Mucosa of stomach (tissue), 1 donor: ENCODE data around the gene PARM1.
A peak's percentile ranks its signal among the peaks of the same experiment; 100 is the strongest.

Source experiments
- H3K27me3 ChIP-seq: one replicate; pipeline ENCODE4 v1.7.0; 2013; ENCODE audit warnings: mild to moderate bottlenecking, low read length; ENCODE audit not compliant: control insufficient read depth, insufficient read depth
- H3K36me3 ChIP-seq: one replicate; pipeline ENCODE4 v1.7.0; 2013; ENCODE audit warnings: low read length; ENCODE audit not compliant: control insufficient read depth, insufficient read depth
- H3K4me1 ChIP-seq: one replicate; pipeline ENCODE4 v1.7.0; 2013; ENCODE audit warnings: mild to moderate bottlenecking, low read length; ENCODE audit not compliant: control insufficient read depth, insufficient read depth
- H3K4me3 ChIP-seq: one replicate; pipeline ENCODE4 v1.7.0; 2013; ENCODE audit warnings: low read length
- H3K9ac ChIP-seq: one replicate; pipeline ENCODE4 v1.7.0; 2013; ENCODE audit warnings: mild to moderate bottlenecking, low read length, moderate library complexity
- H3K9me3 ChIP-seq: one replicate; pipeline ENCODE4 v1.7.0; 2013; ENCODE audit warnings: mild to moderate bottlenecking, low read length, moderate library complexity; ENCODE audit not compliant: control insufficient read depth
- donor health status: Pancreatic carcinoma.

Gene PARM1

GRCh38 chr4:74932832-74933561, at the start of gene PARM1:
PARM1 (plus strand) TSS chr4:74933116; CDS start chr4:74933328, 212 bp downstream.
- peak within 1 kb of the TSS; percentile 74 for H3K4me3 ChIP-seq
- peak within 1 kb of the TSS; percentile 62 for H3K9ac ChIP-seq
- H3K27me3 ChIP-seq: peaks cover 17% of the 10 kb centered on the region
- H3K36me3 ChIP-seq: no peaks in the 10 kb centered on the region
- peaks cover 16% of the 10 kb centered on the region for H3K4me1 ChIP-seq
- no peaks in the 10 kb centered on the region for H3K9me3 ChIP-seq

DNA sequence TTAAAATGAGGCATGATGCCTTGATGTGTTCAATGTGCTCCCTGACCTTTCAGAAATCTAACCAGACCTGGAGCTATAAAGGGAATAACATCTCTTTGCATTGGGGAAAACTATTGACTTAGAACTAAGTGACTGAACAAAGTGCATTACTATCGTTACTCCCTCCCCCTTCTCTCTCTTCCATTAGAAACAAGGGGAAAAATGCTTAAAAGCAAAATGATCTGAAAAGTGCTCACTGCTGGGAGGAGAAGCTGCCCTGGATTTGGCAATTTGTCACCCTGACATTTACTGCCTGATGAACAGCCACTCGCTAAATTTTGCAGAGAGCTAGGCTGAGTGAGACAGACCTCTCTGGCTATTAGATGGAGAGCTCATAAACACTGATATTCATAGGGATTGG, 48.6 kb upstream of the PARM1 start:
- H3K36me3 ChIP-seq: no peaks in the 10 kb centered on the region
- no peaks in the 10 kb centered on the region for H3K4me1 ChIP-seq
- H3K9me3 ChIP-seq: no peaks in the 10 kb centered on the region
- H3K4me3 ChIP-seq: no peak overlapping the region
- H3K9ac ChIP-seq: no peak overlapping the region
- H3K27me3 ChIP-seq: no peaks in the 10 kb centered on the region

GRCh38 chr4:74886484-74886883, 46.4 kb upstream of the PARM1 start:
- Histone ChIP-seq H3K36me3 (no peaks in the 10 kb centered on the region), H3K9ac (no peak overlapping the region), H3K9me3 (no peaks in the 10 kb centered on the region), H3K4me1 (no peaks in the 10 kb centered on the region), H3K4me3 (no peak overlapping the region), H3K27me3 (no peaks in the 10 kb centered on the region)

DNA sequence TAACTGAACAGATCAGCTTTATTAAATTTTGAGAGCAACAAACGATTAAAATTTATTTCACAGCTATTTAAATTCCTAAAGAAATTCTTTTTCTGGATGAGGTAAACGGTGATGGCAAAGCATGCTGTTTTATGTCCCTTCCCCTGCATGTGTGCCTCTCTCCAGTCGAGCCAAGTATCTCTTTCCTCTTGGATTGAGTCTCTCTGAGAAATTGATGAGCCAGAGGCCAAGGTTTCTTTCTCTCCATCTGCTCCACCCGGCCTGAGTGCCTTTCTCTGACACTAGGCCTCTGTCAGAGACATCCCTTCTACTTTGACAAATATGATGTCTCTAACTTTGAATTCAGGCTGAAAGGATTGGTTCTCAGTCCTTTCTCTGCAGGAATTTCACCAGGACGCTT, 42.6 kb upstream of the PARM1 start:
- H3K9ac ChIP-seq: no peak overlapping the region
- H3K36me3 ChIP-seq: no peaks in the 10 kb centered on the region
- H3K4me1 ChIP-seq: no peaks in the 10 kb centered on the region
- no peaks in the 10 kb centered on the region for H3K9me3 ChIP-seq
- H3K27me3 ChIP-seq: no peaks in the 10 kb centered on the region
- no peak overlapping the region for H3K4me3 ChIP-seq

DNA sequence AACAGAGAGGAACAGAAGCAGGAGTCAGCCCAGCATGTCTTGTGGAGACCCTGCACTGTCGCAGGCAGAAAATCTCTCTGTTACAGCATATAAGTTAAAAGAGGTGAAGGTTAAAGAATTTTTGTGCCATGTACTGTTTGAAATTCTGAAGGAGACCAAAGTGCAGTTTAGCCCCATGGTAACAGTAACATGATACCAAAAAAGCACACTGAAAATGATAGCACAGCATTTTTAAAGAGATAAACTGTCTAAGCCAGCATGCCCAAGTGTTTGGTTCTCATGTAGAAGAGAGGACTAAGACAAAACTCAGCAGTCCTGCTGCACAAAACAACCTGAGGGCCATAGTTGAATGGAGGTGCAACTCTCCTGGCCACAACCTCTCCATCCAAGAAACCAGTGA, 41.9 kb upstream of the PARM1 start:
- no peaks in the 10 kb centered on the region for H3K9me3 ChIP-seq
- H3K4me3 ChIP-seq: no peak overlapping the region
- no peaks in the 10 kb centered on the region for H3K36me3 ChIP-seq
- H3K9ac ChIP-seq: no peak overlapping the region
- H3K4me1 ChIP-seq: no peaks in the 10 kb centered on the region
- no peaks in the 10 kb centered on the region for H3K27me3 ChIP-seq

GRCh38 chr4:74893171-74893570, 39.7 kb upstream of the PARM1 start:
- Histone ChIP-seq H3K27me3 (no peaks in the 10 kb centered on the region), H3K36me3 (no peaks in the 10 kb centered on the region), H3K4me1 (no peaks in the 10 kb centered on the region), H3K9ac (peak overlapping the region; percentile 25), H3K9me3 (no peaks in the 10 kb centered on the region), H3K4me3 (no peak overlapping the region)

GRCh38 chr4:74896595-74896994, 36.3 kb upstream of the PARM1 start:
- H3K4me1 ChIP-seq: no peaks in the 10 kb centered on the region
- H3K27me3 ChIP-seq: no peaks in the 10 kb centered on the region
- no peak overlapping the region for H3K4me3 ChIP-seq
- H3K9me3 ChIP-seq: no peaks in the 10 kb centered on the region
- no peaks in the 10 kb centered on the region for H3K36me3 ChIP-seq
- H3K9ac ChIP-seq: no peak overlapping the region

DNA sequence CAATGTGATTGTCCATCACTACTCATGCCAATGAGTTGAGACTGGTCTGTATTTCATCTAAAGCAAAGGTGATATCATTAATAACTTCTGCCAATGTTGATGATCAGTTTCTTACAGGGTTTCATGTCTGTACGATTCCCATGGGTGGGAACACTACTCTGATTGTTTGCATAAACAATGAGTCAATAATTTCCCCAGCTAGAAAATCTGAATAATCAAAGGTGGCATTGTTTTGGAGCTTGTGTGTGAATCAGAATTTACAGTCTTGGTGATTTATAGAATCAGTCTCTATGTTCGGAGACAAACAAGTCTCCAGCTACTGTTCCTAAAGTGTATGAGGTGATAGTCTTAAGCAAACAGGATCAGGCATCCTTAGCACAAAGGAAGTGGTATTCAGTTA, 35.5 kb upstream of the PARM1 start:
- H3K36me3 ChIP-seq: no peaks in the 10 kb centered on the region
- H3K9ac ChIP-seq: no peak overlapping the region
- no peak overlapping the region for H3K4me3 ChIP-seq
- no peaks in the 10 kb centered on the region for H3K9me3 ChIP-seq
- no peaks in the 10 kb centered on the region for H3K27me3 ChIP-seq
- no peaks in the 10 kb centered on the region for H3K4me1 ChIP-seq

- Histone ChIP-seq H3K4me1 (no peaks in the 10 kb centered on the region), H3K36me3 (no peaks in the 10 kb centered on the region), H3K9me3 (no peaks in the 10 kb centered on the region), H3K4me3 (no peak overlapping the region), H3K27me3 (no peaks in the 10 kb centered on the region), H3K9ac (no peak overlapping the region)
Observed at GRCh38 chr4:74900862-74901261, 32.1 kb upstream of the PARM1 start.

DNA sequence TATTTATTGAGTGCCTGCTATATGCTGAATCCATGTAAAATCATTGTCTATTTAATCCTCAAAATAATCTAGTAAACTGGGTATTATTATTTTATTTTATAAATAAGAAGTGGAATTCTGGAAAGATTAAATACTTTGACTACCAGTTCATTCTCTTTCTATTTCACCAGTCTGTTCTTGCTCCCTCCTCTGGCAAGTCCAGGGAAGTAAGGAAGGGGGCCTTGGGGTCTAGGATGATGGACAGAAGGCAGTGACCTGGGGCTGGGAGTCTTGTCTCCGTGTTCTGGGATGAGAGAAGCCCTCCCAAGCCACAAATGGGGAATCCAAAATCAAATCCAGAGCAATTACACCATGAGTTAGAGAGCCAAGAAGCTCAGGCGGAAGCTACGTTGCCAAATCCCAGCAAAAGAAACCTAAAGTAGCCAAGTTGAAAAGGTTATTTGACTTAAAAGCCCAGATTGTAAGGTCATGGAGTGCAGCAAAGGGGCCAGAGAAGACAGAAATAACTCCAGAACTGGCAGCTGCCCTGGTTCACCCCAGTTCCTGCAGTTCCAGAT, 28.3 kb upstream of the PARM1 start:
- Histone ChIP-seq H3K4me1 (no peaks in the 10 kb centered on the region), H3K9me3 (no peaks in the 10 kb centered on the region), H3K9ac (no peak overlapping the region), H3K4me3 (no peak overlapping the region), H3K36me3 (no peaks in the 10 kb centered on the region), H3K27me3 (no peaks in the 10 kb centered on the region)

DNA sequence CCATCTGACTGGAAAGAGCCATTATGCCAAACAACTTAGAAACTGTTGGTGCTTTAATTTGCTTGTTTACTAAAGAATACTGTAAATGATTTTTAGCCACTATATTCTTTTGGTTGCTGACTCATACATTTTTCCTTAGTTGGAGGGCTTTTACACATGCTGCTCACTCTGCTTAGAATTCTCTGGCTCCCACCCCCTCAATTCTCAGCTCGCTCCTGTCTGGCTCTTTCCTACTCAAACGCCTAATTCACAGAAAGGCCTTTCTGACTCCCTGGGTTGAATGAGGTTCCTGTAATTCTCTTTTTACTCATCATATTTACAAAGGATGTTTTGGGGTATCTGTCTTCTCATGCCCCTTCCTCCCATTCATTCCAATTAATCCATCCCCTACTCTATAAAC, 26.1 kb upstream of the PARM1 start:
- Histone ChIP-seq H3K9ac (no peak overlapping the region), H3K4me3 (no peak overlapping the region), H3K9me3 (no peaks in the 10 kb centered on the region), H3K4me1 (no peaks in the 10 kb centered on the region), H3K36me3 (no peaks in the 10 kb centered on the region), H3K27me3 (no peaks in the 10 kb centered on the region)

- Histone ChIP-seq H3K27me3 (no peaks in the 10 kb centered on the region), H3K9ac (no peak overlapping the region), H3K4me3 (no peak overlapping the region), H3K36me3 (no peaks in the 10 kb centered on the region), H3K9me3 (no peaks in the 10 kb centered on the region), H3K4me1 (no peaks in the 10 kb centered on the region)
Observed at GRCh38 chr4:74919783-74920182, 13.1 kb upstream of the PARM1 start.
